GM21786 (cell line): Measurements from ENCODE around the gene ELOB.

Experiments used
- ATAC-seq: cut with Tn5 transposase; IDR thresholded peaks from one replicate; pipeline ENCODE4 v1.9.1; 2021; ENCODE audit not compliant: unreplicated experiment

Gene ELOB

GRCh38 chr16:2777231-2777902 is at the start of gene ELOB:
Gene ELOB, minus strand, starts transcription at chr16:2777280. Its CDS starts 41 bp downstream, at chr16:2777239.
- ATAC-seq, result peak; percentile 74

GRCh38 chr16:2825906-2826305 is 48.8 kb upstream of the ELOB start:
- no peak for ATAC-seq

GRCh38 chr16:2825049-2825742 is 48.1 kb upstream of the ELOB start:
- no peak for ATAC-seq

- no peak for ATAC-seq
Observed at GRCh38 chr16:2824626-2825025, 47.5 kb upstream of the ELOB start.

- ATAC-seq, result no peak
Observed at GRCh38 chr16:2822496-2822895, 45.4 kb upstream of the ELOB start.

GRCh38 chr16:2822158-2822495 is 45.0 kb upstream of the ELOB start:
- ATAC-seq, result no peak

- ATAC-seq, result no peak
Observed at GRCh38 chr16:2821487-2822157, 44.5 kb upstream of the ELOB start.

GRCh38 chr16:2820836-2821486 is 43.9 kb upstream of the ELOB start:
- no peak for ATAC-seq

- ATAC-seq, result no peak
Observed at GRCh38 chr16:2819939-2820835, 43.1 kb upstream of the ELOB start.

- ATAC-seq, result no peak
Observed at GRCh38 chr16:2819179-2819938, 42.3 kb upstream of the ELOB start.

- ATAC-seq, result no peak
Observed at GRCh38 chr16:2818272-2818876, 41.3 kb upstream of the ELOB start.

GRCh38 chr16:2817340-2818271 is 40.5 kb upstream of the ELOB start:
- ATAC-seq, result no peak

GRCh38 chr16:2816751-2817339 is 39.8 kb upstream of the ELOB start, which contains the start of gene PRSS21:
Gene PRSS21, plus strand, starts transcription at chr16:2817237. Its CDS starts 32 bp downstream, at chr16:2817269.
- ATAC-seq, result no peak

- no peak for ATAC-seq
Observed at GRCh38 chr16:2815299-2815771, 38.3 kb upstream of the ELOB start.

GRCh38 chr16:2814551-2815298 is 37.6 kb upstream of the ELOB start:
- no peak for ATAC-seq

GRCh38 chr16:2813771-2814221 is 36.7 kb upstream of the ELOB start:
- no peak for ATAC-seq
